Right lobe of liver (tissue), 6 donors: ENCODE measurements around the gene C6orf47. TPM values are rescaled to one million over a fixed set of nuclear protein-coding genes. Genes with fewer than 3 reads are reported as not detected.

Experiments used
- ATAC-seq, 4 donors: fragments of 200-7000 bp; cut with Tn5 transposase; one replicate each; pipeline ENCODE4 v1.9.1; 2020; ENCODE audit warnings: mild to moderate bottlenecking in 4 of 4, moderate library complexity in 4 of 4
- DNase-seq, 3 donors: peaks; one replicate each; pipeline ENCODE4 v3.0.0-alpha.2; 2020
- H3K27ac ChIP-seq, 3 donors: fragments of 200-600 bp; one replicate each; pipeline ENCODE4 v1.8.0; 2022
- H3K27me3 ChIP-seq, 2 donors: fragments of 200-600 bp; one replicate each; pipeline ENCODE4 v1.8.0; 2022
- H3K36me3 ChIP-seq, 4 donors: fragments of 200-600 bp; sonication (generic) in 1 of 4; one replicate each; pipeline versions ENCODE4 v1.5.1 to v1.8.0; 2017 to 2022; ENCODE audit warnings: control low read depth in 1 of 4
- H3K4me1 ChIP-seq, 4 donors: fragments of 200-600 bp; sonication (generic) in 1 of 4; one replicate each; pipeline versions ENCODE4 v1.5.1 to v1.8.0; 2017 to 2022; ENCODE audit warnings: control low read depth in 1 of 4
- H3K4me3 ChIP-seq, 3 donors: fragments of 200-600 bp; one replicate each; pipeline ENCODE4 v1.8.0; 2022
- H3K9me3 ChIP-seq, 4 donors: fragments of 200-600 bp; sonication (generic) in 1 of 4; one replicate each; pipeline versions ENCODE4 v1.5.1 to v1.8.0; 2017 to 2022; ENCODE audit warnings: control low read depth in 1 of 4
- CTCF ChIP-seq, 4 donors: fragments of 200-600 bp in 3 of 4; fragments of 450-650 bp in 1 of 4; IDR thresholded peaks; one replicate each; pipeline versions ENCODE4 v1.5.1 to v1.8.0; 2016 to 2022; ENCODE audit warnings: antibody characterized with exemption in 4 of 4, mild to moderate bottlenecking in 2 of 4
- POLR2A ChIP-seq: fragments of 450-650 bp; IDR thresholded peaks from one replicate; pipeline ENCODE4 v1.6.1; 2017; ENCODE audit warnings: antibody characterized with exemption, mild to moderate bottlenecking
- WGBS: methylation state at CpG from one replicate; pipeline ENCODE4 v1.1.6; 2018; ENCODE audit warnings: low coverage, low lambda C conversion rate; ENCODE audit not compliant: insufficient coverage; ENCODE audit errors: missing lambda C conversion rate; 5-methylcytosine and 5-hydroxymethylcytosine counted together
- intact Hi-C, 2 donors: fragments of 100-400 bp; cut with DNase I; formaldehyde crosslinking; loops; one replicate each; pipeline versions ENCODE4 v1.11.2 to v1.14.1; 2022
- total RNA-seq, 6 experiments: library from RNA; depleted of rRNA in 2 of 6; stranded (reverse); fragments of >200 nt in 2 of 6; fragmentation: NEBNext Ultra II Directional in 3 of 6; extraction: Animal tissue kit (Norgen Biotek cat#: 25700) in 3 of 6; gene quantifications; one replicate each; pipeline versions ENCODE4 v1.1.0 to v1.2.4, GENCODE V29; 2016 to 2023
- donor health status: DM: no; HTN: yes; CAD: no.
- donor health status: DM: no; HTN: no; CAD: no.
- donor health status: DM: no; HTN: no; CAD: no.
- donor health status: DM: no; HTN: yes; CAD: no.
- donor health status: DM: no; HTN: yes; CAD: no.

Gene C6orf47
- total RNA-seq, 6 experiments from 2014 or later = 6.6 to 8.7 (median 7.6) TPM

GRCh38 chr6:31614684-31615578 lies 45.6 kb downstream of the C6orf47 start, which contains the start of gene AIF1:
Gene AIF1 (plus strand): TSS chr6:31615234. CDS start chr6:31615330, 96 bp downstream.
- Histone ChIP-seq H3K36me3 (no peaks in the 10 kb centered on the region), H3K27me3 (no peaks in the 10 kb centered on the region), H3K27ac (peak within 1 kb of the TSS; percentile 41 to 55 (median 51)), H3K4me1 (peaks cover 0 to 14% (median 6%) of the 10 kb centered on the region in 4 donors), H3K4me3 (peak within 1 kb of the TSS in 2 of 3 donors; percentile 3 to 24), H3K9me3 (no peaks in the 10 kb centered on the region)
- intact Hi-C loops = no loop called here
- 33% methylated on average over 6 of the region's 6 CpGs for WGBS
- no peak for DNase-seq
- TF ChIP-seq CTCF (IDR thresholded peaks at IDR 0.05) (no peak), POLR2A (no peak)
- ATAC-seq = peak; percentile 43 to 63 (median 54)

DNA sequence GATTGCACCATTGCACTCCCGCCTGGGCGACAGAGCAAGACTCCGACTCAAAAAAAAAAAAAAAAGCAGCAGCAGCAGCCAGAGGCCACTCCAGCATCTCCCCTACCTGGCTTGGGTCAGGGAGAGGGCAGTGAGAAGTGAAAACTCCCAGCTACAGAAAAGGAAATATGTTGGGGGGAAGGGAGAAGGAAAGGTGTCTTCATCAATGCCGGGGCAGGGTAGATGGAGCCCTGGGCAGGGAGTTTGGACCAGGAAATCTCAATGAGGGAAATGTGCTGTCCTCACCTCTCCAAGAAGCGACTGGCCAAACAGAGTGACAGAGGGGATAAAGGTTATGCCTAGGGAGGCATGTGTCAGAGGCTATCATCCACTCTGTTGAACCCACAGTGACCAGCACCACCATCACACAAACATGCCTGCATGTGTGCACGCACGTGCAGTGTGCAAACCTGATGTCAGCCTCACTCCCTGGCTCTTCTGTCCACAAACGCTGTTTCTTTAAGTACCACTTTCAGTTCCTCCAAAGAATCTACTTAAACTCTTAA lies 46.4 kb downstream of the C6orf47 start:
- DNase-seq (no peak), ATAC-seq (peak; percentile 30 to 61 (median 50))
- Histone ChIP-seq H3K27me3 (no peaks in the 10 kb centered on the region), H3K27ac (peak overlapping the region; percentile 41 to 55 (median 51)), H3K36me3 (no peaks in the 10 kb centered on the region), H3K4me3 (no peak overlapping the region), H3K4me1 (peaks cover 0 to 14% (median 6%) of the 10 kb centered on the region in 4 donors), H3K9me3 (no peaks in the 10 kb centered on the region)
- intact Hi-C loops = no loop called here
- TF ChIP-seq CTCF (IDR thresholded peaks at IDR 0.05) (no peak), POLR2A (no peak)
- 41% methylated on average over 7 of the region's 8 CpGs for WGBS

DNA sequence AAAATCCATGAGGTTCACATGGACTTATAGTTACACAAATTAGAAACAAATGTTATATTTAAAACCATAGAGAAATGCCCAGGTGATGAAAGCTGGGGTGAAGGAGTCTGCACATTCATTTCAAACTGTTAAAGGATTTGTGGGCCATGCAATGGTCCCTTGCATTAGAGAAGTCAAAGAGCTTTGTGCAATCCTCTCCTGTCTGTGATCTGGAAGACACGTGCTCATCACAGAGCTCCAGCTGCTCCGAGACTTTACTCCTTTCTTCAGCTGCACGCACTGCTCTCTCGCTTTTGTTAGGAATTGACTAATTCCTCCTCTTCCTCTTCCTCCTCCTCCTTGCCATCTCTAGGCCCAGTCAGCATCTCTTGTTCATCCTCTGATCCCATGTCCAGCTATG lies 49.6 kb downstream of the C6orf47 start:
- Histone ChIP-seq H3K27ac (no peak overlapping the region), H3K4me1 (peaks cover 0 to 14% (median 6%) of the 10 kb centered on the region in 4 donors), H3K36me3 (no peaks in the 10 kb centered on the region), H3K4me3 (no peak overlapping the region), H3K9me3 (no peaks in the 10 kb centered on the region), H3K27me3 (no peaks in the 10 kb centered on the region)
- intact Hi-C loops = no loop called here
- DNase-seq (no peak), ATAC-seq (no peak)
- WGBS = 62% methylated on average over 4 of the region's 4 CpGs
- TF ChIP-seq CTCF (IDR thresholded peaks at IDR 0.05) (no peak), POLR2A (no peak)

GRCh38 chr6:31609519-31610406 lies 50.8 kb downstream of the C6orf47 start:
- DNase-seq (no peak), ATAC-seq (no peak)
- H3K4me3 ChIP-seq = no peak overlapping the region
- H3K27me3 ChIP-seq = no peaks in the 10 kb centered on the region
- WGBS = 77% methylated on average over 7 of the region's 8 CpGs
- intact Hi-C loops = no loop called here
- no peaks in the 10 kb centered on the region for H3K36me3 ChIP-seq
- H3K4me1 ChIP-seq = peaks cover 0 to 10% (median 3%) of the 10 kb centered on the region in 4 donors
- no peak overlapping the region for H3K27ac ChIP-seq
- H3K9me3 ChIP-seq = no peaks in the 10 kb centered on the region
- TF ChIP-seq POLR2A (no peak), CTCF (IDR thresholded peaks at IDR 0.05) (no peak)
